H1 (cell line): ENCODE measurements around the gene QSOX1. TPM values are rescaled to one million over a fixed set of nuclear protein-coding genes. Genes with fewer than 3 reads are reported as not detected.

Experiments used
- CTCF ChIA-PET: fragments of 300-600 bp; sonication (Branson Sonifier 250); formaldehyde crosslinking; loops from one replicate; lab custom pipeline; 2021; ENCODE audit not compliant: partially characterized antibody; lab: Charles Lee
- POLR2A ChIA-PET: fragments of 300-600 bp; sonication (Branson Sonifier 250); formaldehyde crosslinking; loops from one replicate; lab custom pipeline; 2021; ENCODE audit warnings: inconsistent platforms; ENCODE audit not compliant: partially characterized antibody; lab: Charles Lee
- DNase-seq, 2 experiments: peaks; one replicate each; pipeline versions ENCODE4 v3.0.0 to v3.0.0-alpha.2; 2010 to 2022; ENCODE audit warnings: low spot score in 2 of 2, low read depth in 1 of 2, mixed read lengths in 1 of 2
- FAIRE-seq: peaks from 2 replicates; lab custom pipeline; 2011; peaks lifted over from hg19 to GRCh38; lab: Jason Lieb, UNC
- H2AFZ ChIP-seq: 2 replicates; pipeline ENCODE4 v1.8.1; 2012; ENCODE audit warnings: low read length, inconsistent platforms
- H2AK5ac ChIP-seq: 2 replicates; pipeline ENCODE4 v1.6.1; 2013; ENCODE audit warnings: low read depth, low read length
- H2BK120ac ChIP-seq: replicated peaks from 2 replicates; pipeline ENCODE3; 2013; ENCODE audit warnings: low read depth, low read length, inconsistent platforms
- H2BK12ac ChIP-seq: 2 replicates; pipeline ENCODE4 v1.6.1; 2013; ENCODE audit warnings: low read depth, low read length
- H2BK15ac ChIP-seq: 2 replicates; pipeline ENCODE4 v1.6.1; 2013; ENCODE audit warnings: low read length
- H2BK20ac ChIP-seq: 2 replicates; pipeline ENCODE4 v1.6.1; 2013; ENCODE audit warnings: low read length
- H2BK5ac ChIP-seq: 2 replicates; pipeline ENCODE4 v1.6.1; 2013; ENCODE audit warnings: low read depth, low read length
- H3K14ac ChIP-seq: 2 replicates; pipeline ENCODE4 v1.6.1; 2013; ENCODE audit warnings: inconsistent platforms; ENCODE audit not compliant: insufficient read length
- H3K18ac ChIP-seq: 2 replicates; pipeline ENCODE4 v1.6.1; 2013; ENCODE audit warnings: low read length; ENCODE audit errors: extremely low read depth
- H3K23ac ChIP-seq: 2 replicates; pipeline ENCODE4 v1.6.1; 2013; ENCODE audit warnings: inconsistent platforms; ENCODE audit not compliant: insufficient read length
- H3K23me2 ChIP-seq: 2 replicates; pipeline ENCODE4 v1.6.1; 2013; ENCODE audit warnings: low read depth, low read length
- H3K27ac ChIP-seq: 2 replicates; pipeline ENCODE4 v1.6.1; 2011; ENCODE audit warnings: low read depth, low read length, inconsistent platforms
- H3K27me3 ChIP-seq, 4 experiments: replicated peaks in 1 of 4; 1 replicate in 1 of 4; 2 replicates in 3 of 4; pipeline versions ENCODE4 v1.6.1 to v1.8.1; 2011 to 2013; ENCODE audit warnings: low read length in 3 of 4, mild to moderate bottlenecking in 3 of 4, inconsistent platforms in 2 of 4, mixed read lengths in 2 of 4, moderate library complexity in 1 of 4; ENCODE audit not compliant: control insufficient read depth in 3 of 4, insufficient read depth in 3 of 4; ENCODE audit errors: extremely low read depth in 1 of 4
- H3K36me3 ChIP-seq, 4 experiments: 2 replicates each; pipeline versions ENCODE4 v1.6.1 to v1.8.1; 2011 to 2013; ENCODE audit warnings: mild to moderate bottlenecking in 4 of 4, low read length in 3 of 4, moderate library complexity in 2 of 4, control low read depth in 1 of 4, inconsistent platforms in 1 of 4; ENCODE audit not compliant: insufficient read depth in 4 of 4, control insufficient read depth in 2 of 4
- H3K4ac ChIP-seq: replicated peaks from 2 replicates; pipeline ENCODE3; 2013; ENCODE audit warnings: low read length, low read depth, mixed read lengths, inconsistent platforms; ENCODE audit not compliant: insufficient read length
- H3K4me1 ChIP-seq, 4 experiments: replicated peaks in 1 of 4; 1 replicate in 1 of 4; 2 replicates in 3 of 4; pipeline versions ENCODE4 v1.6.1 to v1.8.1; 2011 to 2013; ENCODE audit warnings: low read length in 3 of 4, inconsistent platforms in 2 of 4, mixed read lengths in 1 of 4; ENCODE audit not compliant: insufficient read depth in 4 of 4, control insufficient read depth in 3 of 4
- H3K4me2 ChIP-seq, 2 experiments: 2 replicates each; pipeline versions ENCODE4 v1.6.1 to v1.8.1; 2011 to 2013; ENCODE audit warnings: low read depth in 2 of 2, low read length in 2 of 2, control low read depth in 1 of 2, inconsistent platforms in 1 of 2, mild to moderate bottlenecking in 1 of 2; ENCODE audit not compliant: insufficient read depth in 1 of 2
- H3K4me3 ChIP-seq, 4 experiments: fragments of 200-600, 300-600 bp in 1 of 4; sonication (generic), shearing (Covaris generic), sonication (Bioruptor Twin) in 1 of 4; 2 replicates each; pipeline versions ENCODE4 v1.5.1 to v1.8.1; 2011 to 2016; ENCODE audit warnings: low read length in 4 of 4, low read depth in 3 of 4, control low read depth in 2 of 4, inconsistent platforms in 2 of 4, mild to moderate bottlenecking in 2 of 4, mixed read lengths in 1 of 4, moderate library complexity in 1 of 4; ENCODE audit not compliant: insufficient read depth in 2 of 4; ENCODE audit errors: extremely low read depth in 1 of 4
- H3K56ac ChIP-seq: replicated peaks from 2 replicates; pipeline ENCODE3; 2013; ENCODE audit warnings: low read depth, mild to moderate bottlenecking, mixed read lengths, low read length, inconsistent platforms; ENCODE audit not compliant: insufficient read length
- H3K79me1 ChIP-seq: 2 replicates; pipeline ENCODE4 v1.6.1; 2013; ENCODE audit warnings: low read depth, low read length, control low read depth
- H3K79me2 ChIP-seq, 2 experiments: 2 replicates each; pipeline versions ENCODE4 v1.6.1 to v1.8.1; 2012 to 2013; ENCODE audit warnings: low read length in 2 of 2, mild to moderate bottlenecking in 2 of 2, inconsistent platforms in 1 of 2; ENCODE audit not compliant: insufficient read depth in 2 of 2, control insufficient read depth in 1 of 2
- H3K9ac ChIP-seq, 4 experiments: replicated peaks in 1 of 4; 1 replicate in 1 of 4; 2 replicates in 3 of 4; pipeline versions ENCODE4 v1.6.1 to v1.8.1; 2011 to 2013; ENCODE audit warnings: low read depth in 3 of 4, low read length in 3 of 4, control low read depth in 2 of 4, mild to moderate bottlenecking in 2 of 4, moderate library complexity in 2 of 4, inconsistent platforms in 1 of 4; ENCODE audit errors: extremely low read depth in 1 of 4
- H3K9me3 ChIP-seq, 2 experiments: 2 replicates each; pipeline versions ENCODE4 v1.6.1 to v1.8.1; 2012 to 2013; ENCODE audit warnings: mild to moderate bottlenecking in 2 of 2, moderate library complexity in 2 of 2, control low read depth in 1 of 2, inconsistent platforms in 1 of 2, low read depth in 1 of 2, low read length in 1 of 2, mixed read lengths in 1 of 2; ENCODE audit not compliant: insufficient read depth in 2 of 2
- H4K20me1 ChIP-seq, 2 experiments: replicated peaks in 1 of 2; 2 replicates each; pipeline versions ENCODE3 to v1.8.1; 2011 to 2013; ENCODE audit warnings: inconsistent platforms in 2 of 2, low read length in 2 of 2, mild to moderate bottlenecking in 1 of 2; ENCODE audit not compliant: insufficient read depth in 2 of 2, control insufficient read depth in 1 of 2
- H4K5ac ChIP-seq: 2 replicates; pipeline ENCODE4 v1.6.1; 2013; ENCODE audit warnings: low read length, low read depth, mixed read lengths, inconsistent platforms; ENCODE audit not compliant: insufficient read length
- H4K8ac ChIP-seq: 2 replicates; pipeline ENCODE4 v1.8.0; 2013; ENCODE audit warnings: mild to moderate bottlenecking, moderate library complexity, low read length, inconsistent platforms; ENCODE audit not compliant: insufficient read depth; ENCODE audit errors: extremely low read depth
- H4K91ac ChIP-seq: replicated peaks from 2 replicates; pipeline ENCODE3; 2013; ENCODE audit warnings: low read length, mixed read lengths, inconsistent platforms; ENCODE audit not compliant: insufficient read length
- CEBPB ChIP-seq: IDR thresholded peaks from 2 replicates; pipeline ENCODE4 v1.6.1; 2012; ENCODE audit warnings: low read depth, low read length
- MAFK ChIP-seq: IDR thresholded peaks from 2 replicates; pipeline ENCODE4 v1.6.1; 2012; ENCODE audit warnings: low read depth, mild to moderate bottlenecking, improper control_type of control experiment, low read length
- WGBS, 2 experiments: shearing (Covaris generic) in 1 of 2; methylation state at CpG; one replicate each; pipeline versions ENCODE4 v1.1.6 to v1.1.7; 2013 to 2015; ENCODE audit warnings: low lambda C conversion rate in 2 of 2, mixed read lengths in 2 of 2, inconsistent platforms in 1 of 2, low coverage in 1 of 2, missing lambda C conversion rate in 1 of 2; ENCODE audit not compliant: insufficient replicate concordance in 2 of 2, insufficient coverage in 1 of 2, insufficient read length in 1 of 2; ENCODE audit errors: extremely low coverage in 1 of 2, missing lambda C conversion rate in 1 of 2; 5-methylcytosine and 5-hydroxymethylcytosine counted together
- polyA plus RNA-seq, 7 experiments: library from polyadenylated mRNA; depleted of rRNA in 3 of 7; stranded (reverse) in 5 of 7; unstranded in 2 of 7; fragments of >200 nt in 5 of 7; fragments of 200-250 nt in 2 of 7; gene quantifications; 1 replicate in 5 of 7; 2 replicates in 1 of 7; 4 replicates in 1 of 7; pipeline versions ENCODE4 v1.2.1 to v1.2.3, GENCODE V29; 2011 to 2013; ENCODE audit warnings: missing spikeins in 2 of 7, mixed read lengths in 2 of 7
- total RNA-seq: library from RNA; stranded (reverse); fragmentation: NEBNext Ultra II Directional; extraction: Animal tissue kit (Norgen Biotek cat#: 25700); gene quantifications from 2 replicates; pipeline ENCODE4 v1.2.1, GENCODE V29; 2021

The QSOX1 gene
- total and polyA plus RNA-seq, 2 of the 8 experiments (the other 6 are each of a cell fraction or from before 2014, with no cell fraction given): 97.7 to 123 TPM

- Histone ChIP-seq H3K4me2 (no peak overlapping the region), H2AK5ac (no peak overlapping the region), H3K18ac (no peak overlapping the region), H2AFZ (no peak overlapping the region), H4K5ac (no peak overlapping the region), H3K27ac (no peak overlapping the region), H3K14ac (no peak overlapping the region), H2BK120ac (no peak overlapping the region), H2BK15ac (no peak overlapping the region), H3K4me3 (no peak overlapping the region), H2BK5ac (no peak overlapping the region), H2BK20ac (no peak overlapping the region), H3K79me2 (peaks cover 0 to 3% of the 10 kb centered on the region in 2 experiments; a peak in 2 of 4 replicates), H3K9ac (no peak overlapping the region), H3K79me1 (no peaks in the 10 kb centered on the region), H3K27me3 (peaks cover 0 to 15% (median 8%) of the 10 kb centered on the region in 4 experiments; a peak in 5 of 7 replicates), H4K20me1 (no peaks in the 10 kb centered on the region), H4K8ac (no peak overlapping the region), H4K91ac (no peak overlapping the region), H3K56ac (no peak overlapping the region), H3K36me3 (no peaks in the 10 kb centered on the region), H3K4ac (no peak overlapping the region), H3K9me3 (no peaks in the 10 kb centered on the region), H3K23ac (no peak overlapping the region), H3K4me1 (peaks cover 0 to 3% (median 2%) of the 10 kb centered on the region in 4 experiments; a peak in 5 of 7 replicates), H3K23me2 (peaks cover 8% of the 10 kb centered on the region), H2BK12ac (no peak overlapping the region)
- DNase-seq (no peak), FAIRE-seq (no peak)
- ChIA-PET POLR2A (no interaction called here), CTCF (no interaction called here)
- TF ChIP-seq MAFK (no peak), CEBPB (peak; percentile 46; the same call in 1 of the 2 replicates)
- WGBS, 2 experiments: 70% methylated on average over 1 of the region's 1 CpG; no CpG with 5 or more reads in 1 of the 2 experiments
Measured at GRCh38 chr1:180150982-180151381, 3.7 kb upstream of the QSOX1 start.
